SU-DHL-6 (cell line): ENCODE measurements around the gene ANKRD28.

Experiments
- CTCF ChIP-seq: fragments of 200-600 bp; sonication (generic); IDR thresholded peaks from one replicate; pipeline ENCODE4 v1.5.1; 2017; ENCODE audit warnings: antibody characterized with exemption, mild to moderate bottlenecking, low read length, moderate library complexity; ENCODE audit not compliant: insufficient read depth, poor library complexity, severe bottlenecking
- EZH2phosphoT487 ChIP-seq: fragments of 200-600 bp; sonication (generic), shearing (Covaris generic); conservative IDR thresholded peaks from 2 replicates; pipeline ENCODE4 v1.6.1; 2018; ENCODE audit warnings: mild to moderate bottlenecking, antibody characterized with exemption, low read length, moderate library complexity, mixed read lengths

GRCh38 chr3:15659254-15659975 lies 138.4 kb downstream of the ANKRD28 start:
- TF ChIP-seq CTCF (no peak), EZH2phosphoT487 (no peak)
